Adrenal gland (tissue), 12 donors: ENCODE measurements around the gene HECW1. TPM values are rescaled to one million over a fixed set of nuclear protein-coding genes. Genes with fewer than 3 reads are reported as not detected.

Experiments
- DNase-seq, 7 donors: peaks; one replicate each; pipeline ENCODE4 v3.0.0-alpha.2; 2019 to 2020
- H3K27ac ChIP-seq, 5 donors: fragments of 200-600 bp; sonication (generic) in 4 of 5; 1 replicate in 3 of 5; 2 replicates in 2 of 5; pipeline versions ENCODE4 v1.5.1 to v1.8.0; 2016 to 2020; ENCODE audit warnings: mild to moderate bottlenecking in 1 of 5
- H3K27me3 ChIP-seq: fragments of 200-600 bp; 2 replicates; pipeline ENCODE4 v1.8.0; 2021
- H3K36me3 ChIP-seq, 2 donors: fragments of 200-600 bp; replicated peaks in 1 of 2; 1 replicate in 1 of 2; 2 replicates in 1 of 2; pipeline versions ENCODE4 v1.5.1 to v1.8.0; 2018 to 2022
- H3K4me1 ChIP-seq, 2 donors: fragments of 200-600 bp; replicated peaks in 1 of 2; 1 replicate in 1 of 2; 2 replicates in 1 of 2; pipeline versions ENCODE4 v1.5.1 to v1.8.0; 2018 to 2021
- H3K4me3 ChIP-seq, 4 donors: fragments of 200-600 bp; sonication (generic) in 3 of 4; one replicate each; pipeline ENCODE4 v1.5.1; 2016 to 2018
- H3K9me3 ChIP-seq, 3 donors: fragments of 200-600 bp; sonication (generic) in 1 of 3; replicated peaks in 1 of 3; 1 replicate in 2 of 3; 2 replicates in 1 of 3; pipeline versions ENCODE4 v1.5.1 to v1.8.0; 2016 to 2021
- CTCF ChIP-seq, 6 experiments: fragments of 450-650 bp in 4 of 6; fragments of 200-600 bp in 2 of 6; sonication (generic) in 1 of 6; IDR thresholded peaks; 1 replicate in 5 of 6; 2 replicates in 1 of 6; pipeline versions ENCODE4 v1.5.1 to v1.8.0; 2016 to 2021; ENCODE audit warnings: antibody characterized with exemption in 6 of 6, mild to moderate bottlenecking in 2 of 6, moderate library complexity in 1 of 6
- POLR2A ChIP-seq, 2 donors: fragments of 450-650 bp; IDR thresholded peaks; one replicate each; pipeline ENCODE4 v1.6.1; 2017; ENCODE audit warnings: antibody characterized with exemption in 2 of 2, mild to moderate bottlenecking in 2 of 2, moderate library complexity in 1 of 2
- WGBS, 4 donors: extraction: QIAGEN DNeasy Blood & Tissue Kit in 2 of 4; methylation state at CpG; one replicate each; pipeline versions ENCODE4 v1.1.5 to v1.1.7; 2013 to 2017; 5-methylcytosine and 5-hydroxymethylcytosine counted together
- intact Hi-C, 2 donors: fragments of 100-400 bp; cut with DNase I; formaldehyde crosslinking; loops; one replicate each; pipeline versions ENCODE4 v1.14.1 to v1.15.0; 2022 to 2023
- polyA plus RNA-seq, 3 donors: library from polyadenylated mRNA; stranded (reverse); fragments of 200-250 nt in 2 of 3; fragments of 350-450 nt in 1 of 3; fragmentation: Illumina TruSeq in 1 of 3; extraction: RNeasy Lipid Tissue Mini Kit (QIAGEN cat#74804) in 1 of 3; gene quantifications; one replicate each; pipeline ENCODE4 v1.2.3, GENCODE V29; 2013 to 2014
- total RNA-seq, 9 donors: library from RNA; depleted of rRNA in 4 of 9; stranded (reverse); fragments of >200 nt in 4 of 9; fragments of 120-200 nt in 1 of 9; fragmentation: NEBNext Ultra II Directional in 1 of 9; extraction: Animal tissue kit (Norgen Biotek cat#: 25700) in 1 of 9; gene quantifications; one replicate each; pipeline versions ENCODE4 v1.1.0 to v1.2.4, GENCODE V29; 2013 to 2023
- donor health status: healthy with polysubstance abuse.
- donor health status: Bipolar disorder and iron deficiency.
- donor health status: DM: yes; HTN: yes; CAD: no.
- donor health status: DM: no; HTN: no; CAD: no.
- donor health status: DM: no; HTN: no; CAD: no.
- donor health status: DM: yes; HTN: yes; CAD: no.

The HECW1 gene
- total and polyA plus RNA-seq, 12 donors: under 0.01 to 3.2 (median 0.06) TPM; not detected in 4

DNA sequence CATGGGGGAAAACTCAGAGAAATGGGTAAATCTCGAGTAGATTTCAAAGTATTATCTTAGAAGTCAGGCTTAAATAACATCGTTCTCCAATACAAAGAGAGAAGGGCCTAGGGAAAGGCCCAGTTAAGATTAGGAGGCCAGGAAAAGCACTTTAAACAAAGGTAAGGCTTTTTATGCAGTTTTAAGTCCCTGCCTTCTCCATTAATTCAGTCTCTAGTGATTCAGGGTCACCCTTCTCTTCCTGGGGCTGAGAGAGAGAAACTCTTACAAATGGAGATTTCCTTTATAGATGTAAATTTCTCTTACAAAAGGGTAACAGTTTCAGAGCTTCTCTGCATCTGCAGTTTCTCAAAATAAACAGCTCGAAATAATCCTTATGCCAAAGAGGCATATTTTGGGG is 179.3 kb downstream of the HECW1 start:
- TF ChIP-seq POLR2A (IDR thresholded peaks at IDR 0.05) (no peak), CTCF (IDR thresholded peaks at IDR 0.05) (no peak)
- DNase-seq: no peak
- no peaks in the 10 kb centered on the region for H3K36me3 ChIP-seq
- no peak overlapping the region for H3K4me3 ChIP-seq
- intact Hi-C loops: no loop called here
- no peaks in the 10 kb centered on the region for H3K4me1 ChIP-seq
- no peak overlapping the region for H3K27ac ChIP-seq
- no peaks in the 10 kb centered on the region for H3K27me3 ChIP-seq
- WGBS, 4 donors: 78 to 92% (median 85%) methylated on average over 3 of the region's 3 CpGs
- H3K9me3 ChIP-seq: peaks cover 0 to 3% (median 0%) of the 10 kb centered on the region in 3 donors

GRCh38 chr7:43292384-43292783 is 179.9 kb downstream of the HECW1 start:
- H3K36me3 ChIP-seq: no peaks in the 10 kb centered on the region
- H3K27ac ChIP-seq: no peak overlapping the region
- H3K9me3 ChIP-seq: peaks cover 0 to 3% (median 0%) of the 10 kb centered on the region in 3 donors
- WGBS, 4 donors: 91 to 96% (median 93%) methylated on average over 1 of the region's 1 CpG
- DNase-seq: no peak
- H3K4me1 ChIP-seq: no peaks in the 10 kb centered on the region
- intact Hi-C loops: no loop called here
- no peak for TF ChIP-seq POLR2A (IDR thresholded peaks at IDR 0.05)
- TF ChIP-seq CTCF (IDR thresholded peaks at IDR 0.05): no peak
- H3K4me3 ChIP-seq: no peak overlapping the region
- no peaks in the 10 kb centered on the region for H3K27me3 ChIP-seq

GRCh38 chr7:43294080-43294630 is 181.7 kb downstream of the HECW1 start:
- intact Hi-C loops: no loop called here
- 43 to 56% (median 46%) methylated on average over 4 to 5 of the region's 5 CpGs for WGBS, 4 donors
- no peak for TF ChIP-seq CTCF (IDR thresholded peaks at IDR 0.05)
- Histone ChIP-seq H3K27me3 (no peaks in the 10 kb centered on the region), H3K36me3 (no peaks in the 10 kb centered on the region), H3K4me1 (no peaks in the 10 kb centered on the region), H3K9me3 (peaks cover 0 to 3% (median 0%) of the 10 kb centered on the region in 3 donors), H3K4me3 (no peak overlapping the region), H3K27ac (no peak overlapping the region)
- DNase-seq: peak; percentile 67 to 89 (median 74)

DNA sequence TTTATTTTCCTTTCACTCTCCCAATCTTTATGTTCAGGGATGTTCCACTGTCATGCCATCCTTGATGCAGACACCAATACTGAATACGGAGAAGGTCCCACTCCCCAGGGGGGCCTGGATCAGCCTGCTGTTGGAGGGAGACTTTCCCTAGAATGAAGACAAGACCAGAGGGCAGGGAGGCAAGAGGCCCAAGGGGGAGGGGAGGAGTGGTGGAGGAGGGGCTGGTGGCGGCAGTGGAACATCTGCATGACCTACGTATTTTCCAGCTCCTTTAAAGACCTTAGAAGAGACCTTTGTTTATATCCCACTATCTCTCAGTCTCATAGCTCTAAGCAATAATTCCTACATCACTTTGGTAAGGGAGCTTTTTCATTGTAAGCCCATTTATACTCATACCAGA is 183.0 kb downstream of the HECW1 start:
- Histone ChIP-seq H3K9me3 (peaks cover 0 to 3% (median 0%) of the 10 kb centered on the region in 3 donors), H3K36me3 (no peaks in the 10 kb centered on the region), H3K4me1 (no peaks in the 10 kb centered on the region), H3K27me3 (no peaks in the 10 kb centered on the region), H3K27ac (no peak overlapping the region), H3K4me3 (no peak overlapping the region)
- intact Hi-C loops: no loop called here
- WGBS, 4 donors: 78 to 91% (median 81%) methylated on average over 3 of the region's 3 CpGs
- DNase-seq: no peak
- TF ChIP-seq POLR2A (IDR thresholded peaks at IDR 0.05) (no peak), CTCF (IDR thresholded peaks at IDR 0.05) (no peak)
